Erythroblast (primary cell): ENCODE data around the gene PRKAR1B.

Experiments
- GATA1 ChIP-seq: IDR thresholded peaks from 2 replicates; pipeline ENCODE4 v1.6.1; 2011; ENCODE audit warnings: low read depth, mild to moderate bottlenecking, control low read depth, low read length, moderate library complexity
- POLR2A ChIP-seq: IDR thresholded peaks from 2 replicates; pipeline ENCODE4 v1.6.1; 2011; ENCODE audit warnings: mild to moderate bottlenecking, low read length

DNA sequence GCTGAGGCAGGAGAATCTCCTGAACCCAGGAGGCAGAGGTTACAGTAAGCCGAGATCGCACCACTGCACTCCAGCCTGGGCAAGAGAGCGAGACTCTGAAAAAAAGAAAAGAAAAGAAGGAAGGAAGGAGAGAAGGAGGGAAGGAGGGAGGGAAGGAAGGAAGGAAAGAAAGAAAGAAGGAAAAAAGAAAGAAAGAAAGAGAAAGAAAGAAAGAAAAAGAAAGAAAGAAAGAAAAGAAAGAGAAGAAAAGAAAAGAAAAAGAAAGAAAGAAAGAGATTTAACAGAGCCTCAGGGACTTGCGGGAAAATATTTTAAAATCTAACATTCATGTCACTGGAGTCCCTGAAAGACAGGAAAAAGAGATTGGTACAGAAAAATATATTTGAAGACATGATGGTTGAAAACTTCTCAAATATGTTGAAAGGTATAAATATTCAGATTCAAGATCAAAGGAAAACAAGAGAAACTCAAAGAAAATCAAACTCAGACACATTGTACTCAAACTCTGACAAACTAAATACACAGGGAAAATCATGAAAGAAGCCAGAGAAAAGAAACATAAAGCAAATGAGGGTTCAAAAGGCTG lies 25.9 kb downstream of the PRKAR1B start:
- no peak for TF ChIP-seq POLR2A
- no peak for TF ChIP-seq GATA1
